Cardiac muscle cell (in vitro differentiated cells and primary cell): ENCODE measurements around the gene RNF135. TPM values are rescaled to one million over a fixed set of nuclear protein-coding genes. Genes with fewer than 3 reads are reported as not detected.

Experiments used
- DNase-seq, 2 donors: peaks; one replicate each; pipeline versions ENCODE4 v3.0.0 to v3.0.0-alpha.2; 2010 to 2017; ENCODE audit warnings: low read depth in 1 of 2, low spot score in 1 of 2
- H3K27ac ChIP-seq: fragments of 200-600 bp; sonication (generic); 2 replicates; pipeline ENCODE4 v1.5.1; 2016
- H3K27me3 ChIP-seq: fragments of 200-600 bp; sonication (generic); 2 replicates; pipeline ENCODE4 v1.6.0; 2016; ENCODE audit warnings: control low read depth
- H3K36me3 ChIP-seq: fragments of 200-600 bp; sonication (generic); 2 replicates; pipeline ENCODE4 v1.5.1; 2016; ENCODE audit warnings: control low read depth
- H3K4me1 ChIP-seq: fragments of 200-600 bp; sonication (generic); 2 replicates; pipeline ENCODE4 v1.8.1; 2017; ENCODE audit warnings: low read depth, mild to moderate bottlenecking, mixed run types
- H3K4me3 ChIP-seq: fragments of 200-600 bp; sonication (generic); 2 replicates; pipeline ENCODE4 v1.5.1; 2016; ENCODE audit warnings: mild to moderate bottlenecking
- H3K9me3 ChIP-seq: fragments of 200-600 bp; sonication (generic); 2 replicates; pipeline ENCODE4 v1.5.1; 2017; ENCODE audit warnings: low read depth, mild to moderate bottlenecking, control low read depth
- polyA plus RNA-seq: library from polyadenylated mRNA; unstranded; fragments of >200 nt; fragmentation: Nextera tagmentation; extraction: Ambion mirVana; gene quantifications from 2 replicates; pipeline ENCODE4 v1.2.1, GENCODE V29; 2016
- total RNA-seq: library from RNA; depleted of rRNA; stranded (reverse); fragments of >200 nt; gene quantifications from 2 replicates; pipeline ENCODE4 v1.2.3, GENCODE V29; 2016
- TF ChIP-seq, protein P1 (sequence below): IDR thresholded peaks from 2 replicates; pipeline ENCODE4 v1.5.1; 2012; ENCODE audit warnings: low read depth, mild to moderate bottlenecking, low read length

RNF135 gene
- total and polyA plus RNA-seq, 2 experiments from 2014 or later = 1.4 to 4.1 TPM

DNA sequence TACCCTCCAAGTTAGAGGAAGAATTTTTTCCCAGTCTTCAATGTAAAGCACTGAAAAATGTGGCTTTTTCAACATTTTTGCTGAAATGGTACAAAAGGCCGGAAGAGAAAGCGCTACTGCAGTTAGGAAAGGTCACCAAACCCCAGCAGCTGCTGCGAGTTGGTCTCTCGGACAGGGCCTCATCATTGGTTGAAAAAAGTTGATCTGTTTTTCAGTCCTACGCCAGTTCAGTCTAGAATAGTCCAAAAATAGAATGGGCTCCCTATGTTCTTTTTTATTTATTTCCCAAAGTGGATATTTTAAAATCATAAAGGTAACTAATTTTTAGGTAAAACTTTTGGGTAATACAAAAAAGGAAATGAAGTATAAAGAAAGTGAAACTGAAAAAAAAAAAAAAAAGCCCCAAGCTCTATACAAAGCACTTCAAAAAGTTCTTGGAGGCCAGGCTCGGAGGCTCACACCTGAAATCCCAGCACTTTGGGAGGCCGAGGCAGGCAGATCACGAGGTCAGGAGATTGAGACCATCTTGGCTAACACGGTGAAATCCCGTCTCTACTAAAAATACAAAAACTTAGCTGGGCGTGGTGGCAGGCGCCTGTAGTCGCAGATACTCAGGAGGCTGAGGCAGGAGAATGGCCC, 31.7 kb upstream of the RNF135 start:
- Histone ChIP-seq H3K27ac (no peak overlapping the region), H3K36me3 (no peaks in the 10 kb centered on the region), H3K4me1 (no peaks in the 10 kb centered on the region), H3K9me3 (no peaks in the 10 kb centered on the region), H3K4me3 (no peak overlapping the region), H3K27me3 (no peaks in the 10 kb centered on the region)
- TF ChIP-seq, protein P1, sequence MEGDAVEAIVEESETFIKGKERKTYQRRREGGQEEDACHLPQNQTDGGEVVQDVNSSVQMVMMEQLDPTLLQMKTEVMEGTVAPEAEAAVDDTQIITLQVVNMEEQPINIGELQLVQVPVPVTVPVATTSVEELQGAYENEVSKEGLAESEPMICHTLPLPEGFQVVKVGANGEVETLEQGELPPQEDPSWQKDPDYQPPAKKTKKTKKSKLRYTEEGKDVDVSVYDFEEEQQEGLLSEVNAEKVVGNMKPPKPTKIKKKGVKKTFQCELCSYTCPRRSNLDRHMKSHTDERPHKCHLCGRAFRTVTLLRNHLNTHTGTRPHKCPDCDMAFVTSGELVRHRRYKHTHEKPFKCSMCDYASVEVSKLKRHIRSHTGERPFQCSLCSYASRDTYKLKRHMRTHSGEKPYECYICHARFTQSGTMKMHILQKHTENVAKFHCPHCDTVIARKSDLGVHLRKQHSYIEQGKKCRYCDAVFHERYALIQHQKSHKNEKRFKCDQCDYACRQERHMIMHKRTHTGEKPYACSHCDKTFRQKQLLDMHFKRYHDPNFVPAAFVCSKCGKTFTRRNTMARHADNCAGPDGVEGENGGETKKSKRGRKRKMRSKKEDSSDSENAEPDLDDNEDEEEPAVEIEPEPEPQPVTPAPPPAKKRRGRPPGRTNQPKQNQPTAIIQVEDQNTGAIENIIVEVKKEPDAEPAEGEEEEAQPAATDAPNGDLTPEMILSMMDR = no peak
- no peak for DNase-seq

DNA sequence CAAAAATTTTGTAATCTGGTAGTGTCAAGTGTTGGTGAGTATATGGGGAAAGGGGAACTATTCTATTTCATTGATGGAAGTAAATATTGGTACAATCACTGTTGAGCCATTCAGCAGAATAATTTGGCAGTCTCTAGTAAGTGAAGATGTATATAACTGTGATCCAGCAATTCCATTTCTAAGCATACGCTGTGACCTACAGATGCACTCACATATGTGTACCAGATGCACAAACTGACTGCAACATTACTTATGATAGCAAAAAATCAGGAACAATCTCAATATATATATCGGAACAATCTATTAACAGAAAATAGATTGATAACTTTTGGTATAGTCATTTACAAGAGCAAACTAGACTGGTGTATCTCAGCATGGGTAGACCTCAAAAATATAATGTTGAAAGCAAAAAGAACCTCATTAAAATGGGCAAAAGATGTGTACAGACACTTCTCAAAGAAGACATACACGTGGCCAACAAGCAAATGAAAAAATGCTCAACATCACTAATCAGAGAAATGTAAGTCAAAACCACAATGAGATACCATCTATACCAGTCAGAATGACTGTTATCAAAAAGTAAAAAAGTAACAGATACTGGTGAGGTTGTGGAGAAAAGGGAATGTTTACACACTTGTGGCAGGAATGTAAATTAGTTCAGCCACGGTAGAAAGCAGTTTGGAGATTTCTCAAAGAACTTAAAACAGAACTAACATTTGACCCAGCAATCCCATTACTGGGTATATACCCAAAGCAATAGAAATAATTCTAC, 28.3 kb upstream of the RNF135 start:
- H3K4me1 ChIP-seq = no peaks in the 10 kb centered on the region
- no peak for DNase-seq
- TF ChIP-seq, protein P1 = no peak

DNA sequence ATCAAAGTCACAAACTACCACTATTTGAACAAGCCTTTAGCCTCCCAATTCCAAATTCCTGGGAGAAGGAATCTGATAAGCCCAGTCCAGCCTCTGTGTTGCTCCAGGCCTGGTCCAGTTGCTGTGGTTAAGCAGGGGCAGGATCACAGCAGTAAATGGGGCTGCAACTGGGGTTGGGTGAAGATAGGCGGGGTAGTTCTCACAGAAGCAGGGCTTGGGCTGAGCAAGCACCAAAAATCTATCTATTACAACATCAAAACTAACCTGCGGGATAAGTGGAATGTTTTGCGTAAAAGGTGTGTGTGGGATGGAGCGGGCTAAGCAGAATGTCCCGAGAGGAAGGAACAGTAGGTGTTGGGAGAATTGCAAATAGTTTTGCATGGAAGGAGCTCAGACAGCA, 23.0 kb upstream of the RNF135 start:
- Histone ChIP-seq H3K36me3 (no peaks in the 10 kb centered on the region), H3K4me3 (no peak overlapping the region), H3K27me3 (no peaks in the 10 kb centered on the region), H3K27ac (no peak overlapping the region), H3K9me3 (no peaks in the 10 kb centered on the region), H3K4me1 (no peaks in the 10 kb centered on the region)
- DNase-seq = no peak
- TF ChIP-seq, protein P1 = no peak

More for the DNA sequence above, 28.3 kb upstream of the RNF135 start:
- H3K36me3 ChIP-seq = no peaks in the 10 kb centered on the region
- no peak overlapping the region for H3K4me3 ChIP-seq
- no peak overlapping the region for H3K27ac ChIP-seq
- no peaks in the 10 kb centered on the region for H3K27me3 ChIP-seq
- no peaks in the 10 kb centered on the region for H3K9me3 ChIP-seq

DNA sequence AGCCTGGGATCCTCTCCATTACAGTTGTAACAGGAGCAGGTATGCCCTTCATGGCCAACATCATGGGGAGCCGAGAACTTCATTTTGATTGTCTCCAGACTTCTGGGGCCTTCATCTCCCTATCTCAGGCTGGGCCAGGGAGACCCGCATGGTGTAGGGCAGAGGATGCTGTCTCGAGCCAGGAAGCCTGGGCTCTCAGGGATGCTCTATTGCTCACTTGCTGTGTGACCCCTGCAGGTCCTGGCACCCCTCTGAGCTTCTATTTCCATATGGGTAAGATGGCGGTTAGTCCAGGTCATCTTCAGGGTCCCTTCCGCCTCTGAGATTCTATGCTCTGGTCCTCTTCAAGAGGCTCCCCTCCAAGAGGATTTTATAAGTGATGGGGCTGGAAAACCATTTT, 20.6 kb upstream of the RNF135 start:
- Histone ChIP-seq H3K36me3 (no peaks in the 10 kb centered on the region), H3K4me1 (no peaks in the 10 kb centered on the region), H3K4me3 (no peak overlapping the region), H3K9me3 (no peaks in the 10 kb centered on the region), H3K27me3 (no peaks in the 10 kb centered on the region), H3K27ac (no peak overlapping the region)
- TF ChIP-seq, protein P1 = no peak
- DNase-seq = no peak

DNA sequence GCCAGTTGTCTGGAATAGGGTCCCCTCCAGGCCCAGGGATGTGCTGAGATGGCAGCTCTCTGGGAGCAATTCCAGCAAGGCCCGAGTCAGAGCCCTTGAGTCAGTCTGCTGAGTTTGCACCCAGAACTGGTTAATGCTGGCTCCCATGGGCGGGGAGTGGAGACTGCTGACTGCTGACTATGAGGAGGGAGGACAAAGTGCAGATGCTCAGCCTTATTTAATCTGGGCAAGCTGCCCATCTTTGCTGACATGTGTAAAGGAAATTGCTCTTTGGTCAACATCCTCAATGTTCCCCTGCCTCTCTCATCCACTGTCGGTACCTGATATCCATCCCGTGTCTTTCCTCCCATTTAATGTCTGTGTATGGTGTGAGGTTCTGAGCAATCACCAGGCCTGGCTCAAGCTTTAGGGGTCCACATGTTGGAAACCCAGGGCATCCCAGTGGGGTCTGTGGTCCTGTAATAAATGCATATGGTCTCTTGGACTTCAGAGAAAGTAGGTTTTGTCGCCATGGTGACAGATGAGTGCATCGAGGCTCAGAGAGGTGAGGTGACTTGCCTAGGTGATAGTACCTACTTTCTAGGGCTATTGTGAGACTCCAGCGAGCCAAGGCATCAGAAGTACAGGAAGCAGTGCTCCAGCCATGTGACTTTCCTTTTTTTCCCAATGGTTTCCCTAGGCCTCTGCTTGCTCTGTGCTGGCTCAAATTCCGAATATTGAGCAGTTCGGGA, 20.0 kb upstream of the RNF135 start:
- Histone ChIP-seq H3K27me3 (no peaks in the 10 kb centered on the region), H3K4me3 (no peak overlapping the region), H3K4me1 (no peaks in the 10 kb centered on the region), H3K9me3 (no peaks in the 10 kb centered on the region), H3K36me3 (no peaks in the 10 kb centered on the region), H3K27ac (no peak overlapping the region)
- DNase-seq = peak in 1 of 2 donors; percentile 93
- TF ChIP-seq, protein P1 = no peak
